HEK293 (cell line): ENCODE measurements around the gene TENT4A.

Source experiments
- CTCF ChIA-PET: fragments of 350-600 bp; formaldehyde crosslinking; extraction: SDS; loops from one replicate; lab custom pipeline; 2021; ENCODE audit warnings: antibody characterized with exemption; lab: Yijun Ruan, JAX
- POLR2A ChIA-PET: fragments of 300-600 bp; formaldehyde crosslinking; extraction: SDS; loops from one replicate; lab custom pipeline; 2020; ENCODE audit warnings: antibody characterized with exemption, inconsistent platforms; lab: Yijun Ruan, JAX
- H3K27ac ChIP-seq: fragments of 200-500 bp; sonication (Bioruptor generic); 2 replicates; pipeline ENCODE4 v1.5.1; 2014; ENCODE audit warnings: low read depth, low read length, control low read depth, inconsistent platforms; ENCODE audit errors: extremely low read depth
- H3K36me3 ChIP-seq, 2 experiments: fragments of 200-500 bp in 1 of 2; sonication (Bioruptor generic) in 1 of 2; 1 replicate in 1 of 2; 2 replicates in 1 of 2; pipeline ENCODE4 v1.5.1; 2014 to 2017; ENCODE audit warnings: inconsistent platforms in 2 of 2, low read length in 2 of 2; ENCODE audit not compliant: control insufficient read depth in 2 of 2, insufficient read depth in 1 of 2
- H3K4me1 ChIP-seq: fragments of 200-500 bp; sonication (Bioruptor generic); 2 replicates; pipeline ENCODE4 v1.5.1; 2014; ENCODE audit warnings: mild to moderate bottlenecking, low read length, inconsistent platforms; ENCODE audit not compliant: control insufficient read depth, insufficient read depth
- H3K4me3 ChIP-seq: 2 replicates; pipeline ENCODE4 v1.5.1; 2011; ENCODE audit warnings: low read depth, mild to moderate bottlenecking, control low read depth, low read length, moderate library complexity
- H3K9me3 ChIP-seq: fragments of 200-500 bp; sonication (Bioruptor generic); 2 replicates; pipeline ENCODE4 v1.5.1; 2014; ENCODE audit warnings: low read depth, low read length, inconsistent platforms; ENCODE audit not compliant: control insufficient read depth, insufficient read depth
- GLI4 ChIP-seq: fragments of 450-650 bp; formaldehyde crosslinking; IDR thresholded peaks from 2 replicates; pipeline ENCODE4 v1.5.1; 2016; ENCODE audit warnings: missing biosample characterization, missing genetic modification characterization
- KLF17 ChIP-seq: fragments of 450-650 bp; formaldehyde crosslinking; IDR thresholded peaks from 2 replicates; pipeline ENCODE4 v1.5.1; 2016; ENCODE audit warnings: missing biosample characterization, missing genetic modification characterization
- OSR2 ChIP-seq: fragments of 450-650 bp; formaldehyde crosslinking; IDR thresholded peaks from 2 replicates; pipeline ENCODE4 v1.5.1; 2016; ENCODE audit warnings: missing biosample characterization, missing genetic modification characterization
- TSHZ1 ChIP-seq: fragments of 450-650 bp; formaldehyde crosslinking; IDR thresholded peaks from 2 replicates; pipeline ENCODE4 v1.5.1; 2016; ENCODE audit warnings: missing biosample characterization, missing genetic modification characterization, borderline replicate concordance
- ZBTB8A ChIP-seq: fragments of 450-650 bp; formaldehyde crosslinking; IDR thresholded peaks from 2 replicates; pipeline ENCODE4 v1.5.1; 2016; ENCODE audit warnings: missing biosample characterization, missing genetic modification characterization
- ZFP3 ChIP-seq: fragments of 450-650 bp; formaldehyde crosslinking; IDR thresholded peaks from 2 replicates; pipeline ENCODE4 v1.5.1; 2016; ENCODE audit warnings: low read depth, missing biosample characterization, missing genetic modification characterization
- ZNF138 ChIP-seq: fragments of 450-650 bp; formaldehyde crosslinking; IDR thresholded peaks from 2 replicates; pipeline ENCODE4 v1.5.1; 2016; ENCODE audit warnings: missing biosample characterization, missing genetic modification characterization, borderline replicate concordance
- ZNF24 ChIP-seq: fragments of 450-650 bp; formaldehyde crosslinking; IDR thresholded peaks from 2 replicates; pipeline ENCODE4 v1.5.1; 2016; ENCODE audit warnings: missing biosample characterization, missing genetic modification characterization
- ZNF292 ChIP-seq: fragments of 450-650 bp; formaldehyde crosslinking; IDR thresholded peaks from 2 replicates; pipeline ENCODE4 v1.5.1; 2016; ENCODE audit warnings: low read depth, missing biosample characterization, missing genetic modification characterization, borderline replicate concordance
- ZNF354C ChIP-seq: fragments of 450-650 bp; formaldehyde crosslinking; IDR thresholded peaks from 2 replicates; pipeline ENCODE4 v1.5.1; 2016; ENCODE audit warnings: missing biosample characterization, missing genetic modification characterization, low read depth, borderline replicate concordance
- ZNF501 ChIP-seq: fragments of 450-650 bp; formaldehyde crosslinking; IDR thresholded peaks from 2 replicates; pipeline ENCODE4 v1.5.1; 2016; ENCODE audit warnings: missing biosample characterization, missing genetic modification characterization
- ZNF623 ChIP-seq: fragments of 450-650 bp; formaldehyde crosslinking; IDR thresholded peaks from 2 replicates; pipeline ENCODE4 v1.5.1; 2016; ENCODE audit warnings: missing biosample characterization, missing genetic modification characterization
- ZNF629 ChIP-seq: fragments of 450-650 bp; formaldehyde crosslinking; IDR thresholded peaks from 2 replicates; pipeline ENCODE4 v1.5.1; 2017; ENCODE audit warnings: missing biosample characterization, missing genetic modification characterization
- ZNF707 ChIP-seq: fragments of 450-650 bp; formaldehyde crosslinking; IDR thresholded peaks from 2 replicates; pipeline ENCODE4 v1.5.1; 2016; ENCODE audit warnings: missing biosample characterization, missing genetic modification characterization
- ZSCAN16 ChIP-seq: fragments of 450-650 bp; formaldehyde crosslinking; IDR thresholded peaks from 2 replicates; pipeline ENCODE4 v1.5.1; 2016; ENCODE audit warnings: missing biosample characterization, missing genetic modification characterization
- TF ChIP-seq, protein P1 (sequence below): fragments of 450-650 bp; formaldehyde crosslinking; IDR thresholded peaks from 2 replicates; pipeline ENCODE4 v1.5.1; 2016; ENCODE audit warnings: missing biosample characterization, missing genetic modification characterization
- TF ChIP-seq, protein P2 (sequence below): fragments of 450-650 bp; formaldehyde crosslinking; IDR thresholded peaks from 2 replicates; pipeline ENCODE4 v1.5.1; 2017; ENCODE audit warnings: missing biosample characterization, missing genetic modification characterization

TENT4A gene

DNA sequence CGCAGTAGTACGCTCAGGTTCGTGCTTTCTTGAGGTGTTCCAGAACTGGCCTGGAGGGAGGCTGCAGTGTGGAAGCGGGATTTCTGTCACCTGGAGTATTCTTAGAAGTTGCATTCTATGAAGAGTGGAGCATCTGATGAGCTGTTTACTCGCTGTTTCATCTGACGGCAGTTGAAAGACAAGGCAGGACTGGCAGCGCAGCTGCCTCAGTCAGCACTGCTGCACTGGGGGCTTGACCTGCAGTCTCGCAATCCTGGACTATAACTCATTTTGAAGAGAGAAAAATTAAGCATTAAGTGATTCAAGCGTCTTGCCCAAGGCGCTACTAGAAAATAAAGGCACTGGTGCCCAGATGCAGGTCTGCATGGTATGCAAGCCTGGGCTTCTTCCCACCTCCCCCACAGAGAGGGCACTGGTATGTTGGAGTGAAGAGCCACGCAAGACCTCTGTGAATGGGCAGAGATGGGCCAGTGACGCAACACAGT is 10.6 kb downstream of the TENT4A start:
- TF ChIP-seq ZNF292, result no peak
- TF ChIP-seq GLI4, result no peak
- TF ChIP-seq ZNF354C, result no peak
- no peak for TF ChIP-seq ZNF24 (tag by site-specific recombination)
- TF ChIP-seq ZFP3 (tag by site-specific recombination), result no peak
- TF ChIP-seq, all 188 proteins: peak for 0

GRCh38 chr5:6724321-6724929 is 11.2 kb downstream of the TENT4A start:
- H3K4me1 ChIP-seq, result peaks cover 49% of the 10 kb centered on the region

More for the DNA sequence above, 10.6 kb downstream of the TENT4A start:
- Histone ChIP-seq H3K36me3 (peaks cover 0 to 41% of the 10 kb centered on the region in 2 experiments; a peak in 1 of 3 replicates), H3K9me3 (no peaks in the 10 kb centered on the region), H3K4me3 (no peak overlapping the region), H3K4me1 (peaks cover 49% of the 10 kb centered on the region), H3K27ac (no peak overlapping the region)
- CTCF ChIA-PET, result no interaction called here
- POLR2A ChIA-PET, result no interaction called here

DNA sequence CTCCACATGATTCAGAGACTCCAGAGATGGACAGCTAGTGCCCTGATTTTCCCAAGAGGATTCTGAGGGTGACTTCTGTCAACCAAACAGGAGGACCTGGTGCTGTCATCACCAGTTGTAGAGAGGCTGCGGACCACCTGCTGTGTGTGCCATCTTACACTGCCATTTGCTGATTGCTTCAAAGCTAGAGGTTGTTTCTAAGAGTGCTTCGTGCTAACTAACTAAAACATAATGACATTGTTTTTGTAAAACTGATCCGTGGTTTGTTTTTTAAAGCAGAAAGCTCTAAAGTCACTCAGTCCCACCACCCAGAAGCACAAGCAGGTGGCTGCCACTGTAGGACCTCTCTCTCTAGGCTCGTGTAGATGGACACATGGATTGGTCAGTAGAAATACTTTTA is 12.2 kb downstream of the TENT4A start:
- TF ChIP-seq ZNF501 (tag by site-specific recombination) (no peak), OSR2 (tag by site-specific recombination) (peak; percentile 79), ZNF707 (tag by site-specific recombination) (no peak), ZNF629 (0 out of 2 replicates have a peak, but pooled peaks have one; percentile 17), KLF17 (0 out of 2 replicates have a peak, but pooled peaks have one; percentile 22), ZNF138 (tag by site-specific recombination) (no peak)
- TF ChIP-seq, protein P1, sequence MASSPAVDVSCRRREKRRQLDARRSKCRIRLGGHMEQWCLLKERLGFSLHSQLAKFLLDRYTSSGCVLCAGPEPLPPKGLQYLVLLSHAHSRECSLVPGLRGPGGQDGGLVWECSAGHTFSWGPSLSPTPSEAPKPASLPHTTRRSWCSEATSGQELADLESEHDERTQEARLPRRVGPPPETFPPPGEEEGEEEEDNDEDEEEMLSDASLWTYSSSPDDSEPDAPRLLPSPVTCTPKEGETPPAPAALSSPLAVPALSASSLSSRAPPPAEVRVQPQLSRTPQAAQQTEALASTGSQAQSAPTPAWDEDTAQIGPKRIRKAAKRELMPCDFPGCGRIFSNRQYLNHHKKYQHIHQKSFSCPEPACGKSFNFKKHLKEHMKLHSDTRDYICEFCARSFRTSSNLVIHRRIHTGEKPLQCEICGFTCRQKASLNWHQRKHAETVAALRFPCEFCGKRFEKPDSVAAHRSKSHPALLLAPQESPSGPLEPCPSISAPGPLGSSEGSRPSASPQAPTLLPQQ (tag by site-specific recombination), result 0 out of 2 replicates have a peak, but pooled peaks have one; percentile 14
- TF ChIP-seq, protein P2, sequence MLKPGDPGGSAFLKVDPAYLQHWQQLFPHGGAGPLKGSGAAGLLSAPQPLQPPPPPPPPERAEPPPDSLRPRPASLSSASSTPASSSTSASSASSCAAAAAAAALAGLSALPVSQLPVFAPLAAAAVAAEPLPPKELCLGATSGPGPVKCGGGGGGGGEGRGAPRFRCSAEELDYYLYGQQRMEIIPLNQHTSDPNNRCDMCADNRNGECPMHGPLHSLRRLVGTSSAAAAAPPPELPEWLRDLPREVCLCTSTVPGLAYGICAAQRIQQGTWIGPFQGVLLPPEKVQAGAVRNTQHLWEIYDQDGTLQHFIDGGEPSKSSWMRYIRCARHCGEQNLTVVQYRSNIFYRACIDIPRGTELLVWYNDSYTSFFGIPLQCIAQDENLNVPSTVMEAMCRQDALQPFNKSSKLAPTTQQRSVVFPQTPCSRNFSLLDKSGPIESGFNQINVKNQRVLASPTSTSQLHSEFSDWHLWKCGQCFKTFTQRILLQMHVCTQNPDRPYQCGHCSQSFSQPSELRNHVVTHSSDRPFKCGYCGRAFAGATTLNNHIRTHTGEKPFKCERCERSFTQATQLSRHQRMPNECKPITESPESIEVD (tag by site-specific recombination), result peak; percentile 58
- TF ChIP-seq, all 188 proteins: peak for 5
- H3K27ac ChIP-seq, result no peak overlapping the region
- peaks cover 53% of the 10 kb centered on the region for H3K4me1 ChIP-seq
- ChIA-PET POLR2A (no interaction called here), CTCF (interaction anchor here (0.6 to 0.7 kb wide), 2 partner anchors 96 to 785 kb away, joined by 3 to 5 read pairs; no protein-coding TSS in a partner anchor)
- no peak overlapping the region for H3K4me3 ChIP-seq
- H3K36me3 ChIP-seq, result peaks cover 0 to 35% of the 10 kb centered on the region in 2 experiments; a peak in 1 of 3 replicates
- H3K9me3 ChIP-seq, result no peaks in the 10 kb centered on the region

More at GRCh38 chr5:6724321-6724929, 11.2 kb downstream of the TENT4A start:
- Histone ChIP-seq H3K9me3 (no peaks in the 10 kb centered on the region), H3K27ac (no peak overlapping the region; the same call in 1 of the 2 replicates), H3K4me3 (no peak overlapping the region), H3K36me3 (peaks cover 0 to 39% of the 10 kb centered on the region in 2 experiments; a peak in 1 of 3 replicates)
- TF ChIP-seq ZBTB8A (tag by site-specific recombination) (no peak), ZNF623 (tag by site-specific recombination) (no peak), TSHZ1 (tag by site-specific recombination) (no peak), ZSCAN16 (tag by site-specific recombination) (peak; percentile 92)
- ChIA-PET POLR2A (no interaction called here), CTCF (no interaction called here)
